Cerebellar nuclear complex (tissue), 1 donor: ENCODE results near the gene ETV5.

Experiments used
- DNase-seq, 2 experiments: peaks; one replicate each; lab custom pipeline; 2025; lab: John Stamatoyannopoulos, UW

Gene ETV5

GRCh38 chr3:186108941-186109865 is at the start of gene ETV5:
Gene ETV5 (minus strand): TSS chr3:186109089. CDS start chr3:186105868, 3,221 bp downstream.
- peak; percentile 88 to 99 for DNase-seq

GRCh38 chr3:186154641-186155040 is 45.8 kb upstream of the ETV5 start:
- no peak for DNase-seq

- DNase-seq: no peak
Measured at GRCh38 chr3:186152889-186153292, 44.0 kb upstream of the ETV5 start.

GRCh38 chr3:186152361-186152798 is 43.5 kb upstream of the ETV5 start:
- no peak for DNase-seq

- DNase-seq: no peak
Measured at GRCh38 chr3:186151077-186151971, 42.4 kb upstream of the ETV5 start.

- DNase-seq: no peak
Measured at GRCh38 chr3:186150041-186150830, 41.3 kb upstream of the ETV5 start.

- no peak for DNase-seq
Measured at GRCh38 chr3:186149319-186149960, 40.6 kb upstream of the ETV5 start.

GRCh38 chr3:186144257-186144656 is 35.4 kb upstream of the ETV5 start:
- DNase-seq: no peak

GRCh38 chr3:186143250-186143649 is 34.4 kb upstream of the ETV5 start:
- DNase-seq: peak in 1 of 2 experiments; percentile 24

GRCh38 chr3:186142393-186142932 is 33.6 kb upstream of the ETV5 start:
- DNase-seq: no peak

GRCh38 chr3:186141790-186142189 is 32.9 kb upstream of the ETV5 start:
- DNase-seq: no peak

- DNase-seq: no peak
Measured at GRCh38 chr3:186138272-186138981, 29.5 kb upstream of the ETV5 start.

GRCh38 chr3:186137051-186137685 is 28.3 kb upstream of the ETV5 start:
- DNase-seq: no peak

- no peak for DNase-seq
Measured at GRCh38 chr3:186133980-186134379, 25.1 kb upstream of the ETV5 start.

GRCh38 chr3:186132487-186132886 is 23.6 kb upstream of the ETV5 start:
- DNase-seq: no peak

GRCh38 chr3:186129206-186129605 is 20.3 kb upstream of the ETV5 start:
- no peak for DNase-seq

- DNase-seq: no peak
Measured at GRCh38 chr3:186128158-186128557, 19.3 kb upstream of the ETV5 start.

GRCh38 chr3:186127463-186127862 is 18.6 kb upstream of the ETV5 start:
- no peak for DNase-seq

GRCh38 chr3:186125118-186125517 is 16.2 kb upstream of the ETV5 start:
- no peak for DNase-seq

GRCh38 chr3:186124592-186124991 is 15.7 kb upstream of the ETV5 start:
- DNase-seq: no peak
